NCI-H1417 treated with DMSO at 0.1 percent for 48 hours (cell line): ENCODE results near the gene FAM83F.
"Not testable (repeated sequence)": the region's sequence is repeated elsewhere in the genome, so short reads cannot be mapped to it uniquely, and the experiment has no call there.

Source experiments
- DNase-seq: peaks from one replicate; lab custom pipeline; 2025; lab: John Stamatoyannopoulos, UW

FAM83F gene

DNA sequence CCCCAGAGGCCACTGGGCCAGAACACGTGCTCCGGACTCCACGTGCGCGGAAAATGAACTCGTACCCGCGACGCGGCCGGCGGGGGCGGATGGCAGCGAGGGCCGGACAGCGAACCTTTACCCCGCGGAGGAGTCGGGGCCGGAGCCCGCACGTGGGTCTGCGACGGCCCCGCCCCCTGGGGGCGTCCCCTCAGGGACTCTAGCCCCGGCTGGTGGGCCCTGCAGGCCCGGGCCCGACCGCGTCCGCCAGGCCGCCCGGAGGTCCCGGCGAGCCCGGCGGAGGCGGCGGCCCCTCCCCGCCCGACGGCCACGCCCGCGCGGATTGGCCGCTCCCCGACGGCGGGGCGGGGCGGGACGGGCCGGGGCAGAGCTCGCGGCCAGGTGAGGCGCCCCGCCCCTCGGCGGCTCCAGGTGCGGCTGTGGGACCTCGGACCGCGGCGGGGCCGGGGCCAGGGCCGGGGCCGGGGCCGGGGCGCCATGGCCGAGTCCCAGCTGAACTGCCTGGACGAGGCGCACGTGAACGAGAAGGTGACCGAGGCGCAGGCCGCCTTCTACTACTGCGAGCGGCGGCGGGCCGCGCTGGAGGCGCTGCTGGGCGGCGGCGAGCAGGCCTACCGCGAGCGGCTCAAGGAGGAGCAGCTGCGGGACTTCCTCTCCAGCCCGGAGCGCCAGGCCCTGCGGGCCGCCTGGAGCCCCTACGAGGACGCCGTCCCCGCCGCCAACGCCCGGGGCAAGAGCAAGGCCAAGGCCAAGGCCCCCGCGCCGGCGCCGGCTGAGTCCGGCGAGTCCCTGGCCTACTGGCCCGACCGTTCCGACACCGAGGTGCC, at the start of gene FAM83F:
TSS of gene FAM83F (plus strand) at position 389 of the 827 bp plus-strand sequence. CDS start at position 478, 89 bp downstream.
- no peak for DNase-seq

DNA sequence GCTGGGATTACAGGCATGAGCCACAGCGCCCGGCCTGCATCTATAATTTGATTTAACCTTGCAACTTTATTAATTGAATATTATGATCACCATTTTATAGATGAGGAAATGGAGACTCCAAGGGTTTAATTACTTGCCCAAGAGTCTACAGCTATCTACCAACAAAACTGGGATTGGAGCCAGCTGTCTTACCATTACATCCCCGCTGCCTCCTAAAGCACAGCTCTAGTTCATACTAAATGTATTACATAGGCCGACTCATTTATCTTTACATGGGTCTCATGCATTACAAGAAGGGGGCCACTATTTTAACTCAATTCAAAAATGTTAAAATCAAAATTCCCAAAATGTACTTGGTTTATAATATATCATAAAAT, 48.6 kb upstream of the FAM83F start:
- DNase-seq = no peak

DNA sequence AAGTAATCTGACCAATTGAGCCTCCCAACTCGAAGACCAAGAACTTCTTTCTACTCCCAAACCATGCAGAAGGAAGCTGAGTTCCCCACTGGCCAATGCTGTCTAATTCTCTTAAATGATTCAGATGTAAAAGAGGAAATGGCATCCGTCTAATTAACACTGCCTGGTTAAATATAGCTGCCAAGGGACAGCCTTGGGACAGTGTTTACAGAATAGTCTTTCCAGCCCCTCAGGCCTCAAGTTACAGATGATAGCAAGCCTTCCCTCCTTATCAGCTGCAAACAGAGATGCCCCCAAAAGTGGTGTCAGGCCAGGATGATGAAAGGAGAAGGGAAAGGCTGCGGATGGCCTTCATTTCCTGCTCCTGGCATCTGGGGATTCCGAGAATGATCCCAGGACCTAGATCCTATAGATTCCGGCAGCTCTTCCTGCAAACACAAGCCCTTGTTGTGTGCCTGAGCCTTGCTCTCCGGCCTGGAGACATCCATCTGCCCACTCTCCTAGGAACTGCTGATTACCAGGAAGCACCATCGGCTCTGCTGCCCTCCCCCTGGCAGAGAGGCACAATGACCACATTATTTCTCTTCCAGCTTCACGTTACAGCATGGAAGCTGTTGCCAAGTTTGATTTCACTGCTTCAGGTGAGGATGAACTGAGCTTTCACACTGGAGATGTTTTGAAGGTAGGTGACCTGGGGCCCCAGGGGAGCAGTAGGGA, 48.1 kb upstream of the FAM83F start:
- DNase-seq = no peak

DNA sequence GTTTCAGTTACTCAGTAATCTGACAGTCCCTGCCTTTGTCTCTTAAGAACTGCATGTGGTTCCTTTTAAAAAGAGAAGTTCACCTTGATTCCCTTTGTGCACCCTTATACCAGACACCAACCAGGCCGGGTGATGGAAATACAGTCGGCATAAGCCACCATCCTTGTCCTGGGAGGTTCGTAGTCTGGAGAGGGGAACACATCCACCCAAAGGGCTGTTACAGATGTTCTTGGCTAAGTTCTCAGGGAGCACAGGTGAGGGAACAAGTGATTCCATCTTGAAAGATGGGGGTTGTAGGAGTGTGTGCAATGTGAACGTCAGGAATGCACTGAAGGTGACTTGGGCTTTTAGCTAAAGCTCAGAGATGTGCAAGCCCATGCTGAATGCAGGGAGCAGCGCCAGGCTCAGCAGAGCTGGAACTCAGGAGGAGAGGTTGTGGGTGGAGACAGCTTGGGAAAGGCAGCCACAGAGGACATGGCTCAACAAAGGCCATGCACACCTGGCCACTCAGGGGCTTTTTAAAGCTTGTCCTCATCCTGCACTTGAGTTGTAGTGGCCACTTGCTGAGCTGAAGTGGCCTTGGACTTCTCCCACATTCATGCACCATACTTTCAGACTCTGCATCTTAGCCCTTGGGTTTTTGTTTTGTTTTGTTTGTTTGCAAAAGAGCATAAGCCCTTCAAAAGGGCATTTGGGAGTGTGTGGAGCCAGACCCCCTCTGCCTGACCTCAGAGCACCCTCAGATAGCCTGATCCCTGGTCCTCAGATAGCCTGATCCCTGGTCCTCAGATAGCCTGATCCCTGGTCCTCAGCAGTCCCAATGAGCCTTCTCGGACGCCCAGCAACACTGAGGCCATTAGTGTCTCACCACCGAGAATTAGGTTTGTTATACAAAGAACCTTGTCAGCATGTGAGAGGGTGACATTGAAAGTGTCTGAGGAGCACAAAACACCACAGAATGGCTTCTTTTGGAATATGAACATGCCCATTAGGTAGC, 47.2 kb upstream of the FAM83F start:
- DNase-seq = no peak

DNA sequence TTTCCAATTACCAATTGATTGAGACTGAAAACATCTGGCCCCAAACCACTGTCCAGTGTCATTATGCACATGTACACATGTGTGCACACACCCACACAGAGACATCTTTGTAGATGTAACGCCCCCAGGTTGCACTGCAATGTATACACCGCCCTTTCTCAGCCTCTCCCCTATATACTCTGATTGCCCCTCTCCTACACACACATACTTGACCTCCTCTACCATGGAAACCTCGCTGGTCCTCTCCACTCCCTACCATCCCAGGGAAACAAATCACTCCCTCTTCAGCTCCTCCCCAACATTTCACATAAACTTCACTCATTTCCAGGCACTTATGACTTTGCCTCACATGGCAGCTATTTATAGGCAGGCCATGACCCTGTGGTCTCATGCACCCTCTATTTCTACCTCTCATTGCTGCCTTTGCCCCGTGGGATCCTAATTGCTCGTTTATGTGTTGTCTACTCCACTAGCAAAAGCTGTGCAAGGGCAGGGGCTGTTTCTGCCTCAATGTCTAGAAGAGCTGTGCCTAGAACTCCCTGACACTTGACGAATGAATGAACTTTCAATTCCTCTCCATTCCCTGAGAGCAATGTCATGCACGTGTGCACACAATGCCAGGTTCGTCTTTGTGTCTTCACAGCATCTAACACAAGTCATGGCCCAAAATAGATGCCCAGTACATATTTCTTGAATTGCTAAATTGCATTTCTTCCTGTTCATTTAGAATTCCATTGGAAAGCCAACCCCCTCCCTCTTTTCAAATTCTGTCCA, 44.6 kb upstream of the FAM83F start:
- no peak for DNase-seq

DNA sequence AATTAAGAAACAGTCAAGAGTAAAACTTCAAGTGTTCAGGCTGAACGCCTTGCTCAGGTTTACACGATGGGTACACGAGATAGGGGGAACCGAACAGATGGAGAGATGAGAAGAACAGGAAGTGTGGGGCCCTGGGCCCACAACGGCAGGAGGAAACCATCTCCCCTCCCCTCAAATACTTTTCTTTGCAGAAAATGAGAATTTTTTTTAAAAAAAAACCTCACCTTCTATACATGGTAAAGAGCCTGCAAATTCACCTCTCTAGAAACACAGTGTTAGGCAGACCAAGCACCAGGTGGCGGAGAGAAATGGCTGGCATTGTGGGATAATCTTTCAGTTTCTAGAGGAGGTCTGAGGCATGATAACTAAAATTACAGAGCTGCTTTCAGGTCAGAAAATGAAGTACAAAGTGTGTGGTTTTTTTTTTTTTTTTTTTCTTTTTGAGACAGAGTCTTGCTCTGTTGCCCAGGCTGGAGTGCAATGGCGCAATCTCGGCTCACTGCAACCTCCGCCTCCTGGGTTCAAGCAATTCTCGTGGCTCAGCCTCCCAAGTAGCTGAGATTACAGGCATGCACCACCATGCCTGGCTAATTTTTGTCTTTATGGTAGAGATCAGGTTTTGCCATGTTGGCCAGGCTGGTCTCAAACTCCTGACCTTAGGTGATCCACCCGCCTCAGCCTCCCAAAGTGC, 43.0 kb upstream of the FAM83F start:
- not testable (repeated sequence) for DNase-seq

DNA sequence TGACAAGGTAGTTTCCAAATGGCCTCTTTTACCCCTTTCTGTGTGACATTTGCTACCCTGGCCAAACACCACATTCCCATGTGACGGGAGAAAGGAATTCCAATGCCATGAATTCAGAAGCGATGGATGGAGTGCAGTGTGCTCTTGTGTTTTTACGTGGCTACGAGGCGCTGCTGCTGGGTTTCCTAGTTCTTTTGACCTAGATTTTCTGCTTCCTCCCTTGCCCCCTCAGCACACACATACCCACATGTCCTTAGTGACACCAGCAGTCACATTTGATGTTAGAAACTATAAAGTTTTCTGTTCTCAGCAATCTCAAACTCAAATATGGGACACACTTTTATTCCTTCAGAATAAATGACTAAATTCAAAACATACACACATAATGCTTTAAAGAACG, 42.4 kb upstream of the FAM83F start:
- no peak for DNase-seq

DNA sequence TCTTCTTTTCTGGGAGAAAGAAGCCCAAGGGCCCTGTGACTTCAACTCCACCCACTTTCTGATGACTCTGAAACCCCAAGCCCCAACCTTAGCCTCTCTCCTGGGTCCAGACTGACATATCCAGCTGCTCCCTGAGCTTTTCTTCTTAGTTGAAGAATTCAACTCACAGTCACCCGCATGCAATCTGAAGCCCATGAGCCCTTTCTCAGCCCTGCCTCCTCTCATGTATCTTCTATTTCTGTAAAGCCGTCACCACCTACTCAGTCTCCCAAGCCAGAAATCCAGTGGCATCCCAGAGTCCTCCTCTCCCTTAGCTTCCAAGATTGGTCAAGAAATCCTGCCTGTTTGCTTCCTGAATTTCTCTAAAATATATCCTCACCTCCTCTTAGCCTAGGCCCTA, 41.7 kb upstream of the FAM83F start:
- DNase-seq = no peak

DNA sequence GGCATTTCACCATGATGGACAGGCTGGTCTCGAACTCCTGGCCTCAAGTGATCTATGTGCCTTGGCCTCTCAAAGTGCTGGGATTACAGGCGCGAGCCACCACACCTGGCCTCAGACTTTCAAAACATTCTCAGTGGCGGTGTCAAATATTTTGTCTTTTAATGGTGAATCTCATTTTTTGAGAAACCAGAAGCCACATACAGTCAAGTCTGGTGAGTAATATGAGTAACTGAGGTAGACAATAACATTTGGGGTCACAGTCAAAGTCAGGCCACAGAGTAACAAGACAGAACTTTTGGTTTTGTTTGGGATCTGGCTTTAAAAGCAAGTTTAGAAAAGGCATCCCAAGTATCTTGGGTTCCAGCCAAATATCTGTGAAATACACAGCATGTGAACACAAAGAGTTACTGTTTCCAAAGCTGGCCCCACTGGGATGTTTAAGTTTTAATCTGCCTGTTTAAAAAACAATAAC, 40.1 kb upstream of the FAM83F start:
- no peak for DNase-seq

DNA sequence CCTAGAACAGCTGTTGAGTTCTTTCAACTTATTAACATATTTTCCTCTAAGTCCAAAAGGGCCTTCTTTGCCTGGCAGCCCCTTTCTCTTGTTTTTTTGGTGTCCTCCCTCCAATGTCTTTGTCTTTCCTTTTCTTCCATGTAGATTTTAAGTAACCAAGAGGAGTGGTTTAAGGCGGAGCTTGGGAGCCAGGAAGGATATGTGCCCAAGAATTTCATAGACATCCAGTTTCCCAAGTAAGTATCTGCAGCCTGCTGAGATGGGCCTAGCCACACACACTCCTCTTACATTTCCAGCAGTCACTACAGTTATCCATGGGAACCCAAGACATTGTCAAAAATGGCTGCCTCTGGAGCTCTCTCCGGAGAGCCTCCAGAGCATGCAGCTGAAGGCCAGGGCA, 39.1 kb upstream of the FAM83F start:
- no peak for DNase-seq

DNA sequence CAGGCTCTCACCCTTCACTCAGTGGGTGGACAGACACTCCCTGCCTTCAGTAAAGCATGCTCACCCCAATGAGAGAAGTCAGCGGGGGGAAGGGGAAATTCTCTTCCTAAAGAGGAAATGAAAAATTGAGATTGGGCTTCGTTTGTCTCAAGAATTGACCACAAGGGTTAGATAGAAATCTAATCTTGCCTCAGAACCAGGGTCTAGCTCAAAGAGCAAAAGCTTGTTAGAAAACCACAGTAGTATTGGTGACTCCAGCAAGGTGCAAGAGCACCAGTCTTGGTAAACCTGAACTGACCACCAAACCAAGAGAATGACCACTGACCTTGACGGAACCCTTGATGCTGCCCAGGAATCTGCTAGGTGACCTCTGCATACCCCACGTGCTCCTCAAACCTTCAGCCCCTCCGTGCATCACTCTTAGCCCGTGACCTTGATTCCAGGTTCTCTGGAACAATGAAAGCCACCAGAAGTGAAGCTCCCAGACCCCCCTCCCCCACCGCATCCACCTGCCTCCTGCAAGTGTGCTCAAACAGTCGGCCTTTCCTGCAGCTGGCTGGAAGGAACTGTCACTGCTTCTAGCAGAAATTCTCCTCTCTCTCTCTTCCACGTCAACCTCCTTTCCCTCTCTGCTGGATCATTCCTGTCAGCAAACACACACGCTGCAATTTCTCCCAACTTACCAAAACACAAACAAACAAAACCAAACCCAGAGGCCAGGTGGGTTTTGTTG, 37.7 kb upstream of the FAM83F start:
- DNase-seq = no peak

DNA sequence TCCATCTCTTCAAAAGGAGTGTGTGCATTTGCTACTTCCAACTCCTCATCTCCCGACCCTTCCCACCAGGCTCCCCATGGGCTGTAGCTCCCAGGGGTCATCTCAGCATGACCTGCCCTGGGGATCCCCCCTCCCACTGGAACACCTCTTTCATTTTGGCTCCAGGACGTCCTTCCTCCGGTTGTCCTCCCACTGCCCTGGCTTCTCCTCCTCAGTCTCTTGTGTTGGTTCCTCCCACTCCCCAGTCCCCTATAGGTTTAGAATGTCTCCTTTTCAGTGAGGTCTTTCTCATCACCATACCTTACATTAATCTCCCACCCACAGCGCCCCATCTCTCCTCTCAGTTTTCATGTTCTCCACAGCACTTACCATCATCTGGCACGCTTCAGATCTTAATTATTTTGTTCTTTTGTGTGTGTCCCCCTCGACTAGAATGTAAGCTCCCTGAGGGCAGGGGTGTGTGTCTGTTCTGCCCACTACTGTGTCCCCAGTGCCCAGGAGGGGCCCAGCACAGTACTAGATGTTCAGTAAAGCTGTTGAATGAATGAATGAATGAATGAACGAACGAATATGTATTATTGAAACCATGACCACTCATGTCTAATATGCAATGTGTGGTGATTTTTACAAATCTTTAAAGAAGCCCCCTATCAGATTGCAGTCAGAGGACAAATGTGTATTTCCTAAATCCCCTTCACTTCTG, 36.6 kb upstream of the FAM83F start:
- no peak for DNase-seq

DNA sequence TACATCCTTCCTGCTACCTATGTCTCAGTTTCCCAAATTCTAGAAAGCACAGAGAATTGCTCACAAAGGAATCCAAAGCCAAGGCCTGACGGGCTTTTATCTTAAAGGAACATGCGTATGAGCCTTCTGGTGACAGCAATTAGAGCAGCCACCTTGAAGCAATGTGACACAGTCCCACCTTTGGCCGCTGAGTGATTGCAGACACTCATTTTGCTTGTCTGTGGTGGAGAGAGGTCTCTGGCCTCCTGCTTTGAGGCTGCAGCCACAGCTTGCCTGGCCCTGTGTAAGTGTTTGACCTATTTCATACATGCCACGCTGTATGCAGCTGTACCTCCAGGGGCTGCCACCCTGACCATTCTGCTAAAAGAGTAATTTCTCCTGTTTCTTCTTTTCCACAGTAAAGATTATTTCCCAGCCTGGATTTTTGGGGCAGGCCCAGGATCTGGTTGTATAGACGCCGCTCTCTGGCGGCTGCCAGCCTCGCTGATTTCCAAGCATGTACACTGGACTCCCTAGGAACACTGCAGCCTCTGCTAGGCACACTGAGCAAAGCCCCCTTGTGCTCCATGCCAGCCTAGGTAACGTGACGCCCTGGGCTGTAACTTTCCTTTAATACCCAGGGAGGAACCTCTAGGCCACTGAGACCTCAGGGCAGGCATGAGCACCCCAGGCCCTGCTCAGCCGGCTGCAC, 35.7 kb upstream of the FAM83F start:
- no peak for DNase-seq

DNA sequence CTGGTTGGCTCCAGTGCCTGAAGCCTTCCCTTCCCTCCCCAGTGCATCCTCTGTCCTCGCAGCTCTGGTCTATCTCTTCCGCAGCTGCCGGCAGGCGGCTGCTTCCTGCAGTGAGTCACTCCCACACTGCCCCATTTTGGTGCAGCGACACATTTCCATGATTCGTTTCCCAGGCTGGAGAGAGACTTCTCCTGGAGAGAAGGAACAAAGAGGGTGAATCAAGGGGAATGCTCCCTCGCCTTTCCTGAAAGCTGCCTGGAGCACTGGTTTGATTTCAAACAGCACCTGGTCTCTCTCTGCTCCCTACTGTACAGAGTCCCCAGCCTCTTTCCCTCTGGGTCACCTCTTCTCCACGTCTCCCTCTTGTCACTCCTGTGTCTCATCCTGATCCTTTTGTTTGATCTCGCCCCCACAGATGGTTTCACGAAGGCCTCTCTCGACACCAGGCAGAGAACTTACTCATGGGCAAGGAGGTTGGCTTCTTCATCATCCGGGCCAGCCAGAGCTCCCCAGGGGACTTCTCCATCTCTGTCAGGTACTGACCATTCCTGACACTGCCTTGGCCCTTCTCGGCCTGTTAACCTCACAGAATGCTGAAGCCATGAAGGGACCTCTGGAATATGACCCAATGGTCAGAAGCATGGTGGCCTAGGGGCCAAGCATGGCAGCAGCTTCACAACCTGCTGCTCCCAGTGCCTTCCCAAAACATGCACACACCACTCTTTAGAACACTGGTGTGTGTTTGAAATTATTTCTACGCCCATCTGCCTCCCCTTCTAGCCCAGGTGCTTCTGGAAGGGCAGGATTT, 34.9 kb upstream of the FAM83F start, which contains the start of gene TMA7B:
TSS of gene TMA7B (plus strand) at position 758 of the 808 bp plus-strand sequence. CDS start 3,978 bp downstream, outside the sequence.
- DNase-seq = no peak

DNA sequence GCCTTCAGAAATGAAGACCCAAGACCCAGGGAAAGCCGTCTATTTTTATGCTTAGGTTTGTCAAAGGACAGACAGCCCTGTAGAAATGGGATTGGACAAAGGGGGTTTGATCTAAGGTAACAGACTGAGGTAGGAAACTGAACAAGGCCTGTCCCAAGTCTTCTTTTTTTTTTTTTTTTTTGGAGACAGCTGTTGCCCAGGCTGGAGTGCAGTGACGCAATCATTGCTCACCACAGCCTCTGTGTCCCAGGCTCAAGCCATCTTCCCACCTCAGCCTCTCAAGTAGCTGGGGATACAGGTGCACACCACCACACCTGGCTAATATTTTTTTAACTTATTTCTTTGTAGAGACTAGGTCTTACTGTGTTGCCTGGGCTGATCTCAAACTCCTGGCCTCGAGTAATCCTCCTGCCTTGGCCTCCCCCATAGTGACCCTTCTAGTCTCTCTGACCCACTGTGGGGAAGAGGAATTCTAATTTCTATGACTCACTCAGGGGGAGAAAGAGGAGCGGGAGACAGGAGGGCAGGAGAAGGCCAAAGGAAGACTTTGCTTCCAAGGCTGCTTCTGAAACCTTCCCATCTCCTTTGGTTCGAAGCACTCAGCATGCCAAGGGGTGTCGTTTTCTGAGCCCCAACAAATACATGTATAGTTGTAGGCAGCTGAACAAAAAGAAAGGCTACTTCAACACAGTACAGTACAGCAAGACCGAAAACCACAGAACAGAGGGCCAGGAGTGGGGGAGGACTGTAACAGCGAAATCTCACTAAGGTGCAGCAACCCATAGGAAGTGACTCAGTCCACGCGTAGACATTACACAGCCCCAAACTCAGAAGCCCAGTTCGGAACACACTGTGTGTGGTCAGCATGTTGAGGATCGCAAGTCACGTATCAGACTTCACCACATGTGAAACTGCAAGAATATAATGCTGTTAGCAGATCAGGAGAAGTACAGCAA, 33.7 kb upstream of the FAM83F start:
- no peak for DNase-seq

DNA sequence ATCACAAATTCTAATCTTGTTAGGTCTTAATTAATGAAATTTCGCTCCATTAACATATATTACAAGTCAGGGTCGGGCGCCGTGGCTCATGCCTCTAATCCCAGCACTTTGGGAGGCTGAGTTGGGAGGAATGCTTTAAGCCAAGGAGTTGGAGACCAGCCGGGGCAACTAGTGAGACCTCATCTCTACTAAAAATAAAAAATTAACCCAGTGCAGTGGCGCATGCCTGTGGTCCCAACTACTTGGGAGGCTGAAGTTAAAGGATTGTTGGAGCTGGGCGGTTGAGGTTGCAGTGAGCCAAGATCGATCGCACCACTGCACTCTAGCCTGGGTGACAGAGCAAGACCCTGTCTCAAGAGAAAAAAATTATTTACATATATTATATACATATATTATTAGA, 32.7 kb upstream of the FAM83F start:
- DNase-seq = no peak

DNA sequence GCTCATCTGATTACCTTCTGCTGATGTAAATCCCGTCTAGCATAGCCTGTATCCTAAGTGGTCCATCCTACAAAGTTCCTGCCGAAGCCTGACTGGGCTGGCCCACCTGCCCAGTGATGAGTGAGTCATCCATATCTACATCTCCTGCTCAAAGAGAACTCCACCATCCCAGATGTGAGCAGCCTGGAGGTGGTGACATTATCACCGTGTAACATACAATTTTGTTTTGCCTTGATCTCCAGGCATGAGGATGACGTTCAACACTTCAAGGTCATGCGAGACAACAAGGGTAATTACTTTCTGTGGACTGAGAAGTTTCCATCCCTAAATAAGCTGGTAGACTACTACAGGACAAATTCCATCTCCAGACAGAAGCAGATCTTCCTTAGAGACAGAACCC, 29.0 kb upstream of the FAM83F start:
- no peak for DNase-seq
